Suprapubic skin (tissue), 4 donors: ENCODE results near the gene ZNF181. TPM values are rescaled to one million over a fixed set of nuclear protein-coding genes. Genes with fewer than 3 reads are reported as not detected.

ENCODE experiments used
- DNase-seq, 2 donors: peaks; one replicate each; pipeline ENCODE4 v3.0.0-alpha.2; 2019; ENCODE audit warnings: low spot score in 2 of 2
- H3K27ac ChIP-seq: fragments of 200-600 bp; sonication (generic); one replicate; pipeline ENCODE4 v1.5.1; 2019
- H3K27me3 ChIP-seq: fragments of 200-600 bp; sonication (generic); one replicate; pipeline ENCODE4 v1.5.1; 2019
- H3K36me3 ChIP-seq: fragments of 200-600 bp; sonication (generic); one replicate; pipeline ENCODE4 v1.5.1; 2019
- H3K4me1 ChIP-seq: fragments of 200-600 bp; sonication (generic); one replicate; pipeline ENCODE4 v1.5.1; 2019
- H3K4me3 ChIP-seq: fragments of 200-600 bp; sonication (generic); one replicate; pipeline ENCODE4 v1.5.1; 2019; ENCODE audit warnings: mild to moderate bottlenecking
- H3K9me3 ChIP-seq: fragments of 200-600 bp; sonication (generic); one replicate; pipeline ENCODE4 v1.5.1; 2019
- EP300 ChIP-seq: sonication (generic); formaldehyde crosslinking; IDR thresholded peaks from one replicate; pipeline ENCODE4 v1.6.1; 2017; ENCODE audit warnings: antibody characterized with exemption
- POLR2A ChIP-seq, 2 donors: fragments of 450-650 bp; IDR thresholded peaks; one replicate each; pipeline ENCODE4 v1.6.1; 2017; ENCODE audit warnings: antibody characterized with exemption in 2 of 2, mild to moderate bottlenecking in 2 of 2, moderate library complexity in 2 of 2
- POLR2AphosphoS5 ChIP-seq, 3 donors: sonication (generic); formaldehyde crosslinking; IDR thresholded peaks; one replicate each; pipeline ENCODE4 v1.6.1; 2017; ENCODE audit warnings: antibody characterized with exemption in 3 of 3
- WGBS: methylation state at CpG from one replicate; pipeline ENCODE4 v1.1.5; 2018; 5-methylcytosine and 5-hydroxymethylcytosine counted together
- total RNA-seq, 4 donors: library from RNA; depleted of rRNA; stranded (reverse); fragments of >200 nt; gene quantifications; one replicate each; pipeline ENCODE4 v1.1.0, GENCODE V29; 2016
- TF ChIP-seq, protein P1 (sequence below), 2 donors: fragments of 200-600 bp in 1 of 2; fragments of 450-650 bp in 1 of 2; sonication (generic) in 1 of 2; IDR thresholded peaks; one replicate each; pipeline ENCODE4 v1.5.1; 2016 to 2019; ENCODE audit warnings: antibody characterized with exemption in 2 of 2, mild to moderate bottlenecking in 1 of 2, moderate library complexity in 1 of 2

Gene ZNF181
- total RNA-seq, 4 donors from 2014 or later = 9.2 to 28.3 (median 18.4) TPM

DNA sequence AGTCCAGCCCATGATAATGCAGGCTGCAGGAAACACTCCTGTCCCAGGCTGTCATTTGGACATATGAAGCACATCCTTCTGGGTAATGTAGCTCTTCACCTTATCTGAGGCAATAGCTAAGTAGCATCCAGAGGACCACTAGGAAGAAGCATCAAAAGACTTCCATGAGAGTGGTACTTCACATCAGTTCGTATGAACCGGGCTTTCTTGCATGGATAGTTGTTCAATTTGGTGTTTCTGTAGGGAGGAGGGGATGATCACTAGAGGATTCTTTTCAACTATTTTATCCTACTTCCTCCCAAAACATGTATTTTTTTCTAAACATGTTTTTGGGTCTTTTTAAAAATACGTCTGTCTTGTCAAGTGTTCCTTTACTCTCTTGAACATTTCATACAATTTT lies 43.7 kb upstream of the ZNF181 start:
- no peak overlapping the region for H3K27ac ChIP-seq
- 88% methylated on average over 3 of the region's 3 CpGs for WGBS
- H3K4me3 ChIP-seq = no peak overlapping the region
- H3K9me3 ChIP-seq = peaks cover 30% of the 10 kb centered on the region
- no peaks in the 10 kb centered on the region for H3K4me1 ChIP-seq
- H3K27me3 ChIP-seq = no peaks in the 10 kb centered on the region
- H3K36me3 ChIP-seq = no peaks in the 10 kb centered on the region
- DNase-seq = no peak
- TF ChIP-seq, protein P1, sequence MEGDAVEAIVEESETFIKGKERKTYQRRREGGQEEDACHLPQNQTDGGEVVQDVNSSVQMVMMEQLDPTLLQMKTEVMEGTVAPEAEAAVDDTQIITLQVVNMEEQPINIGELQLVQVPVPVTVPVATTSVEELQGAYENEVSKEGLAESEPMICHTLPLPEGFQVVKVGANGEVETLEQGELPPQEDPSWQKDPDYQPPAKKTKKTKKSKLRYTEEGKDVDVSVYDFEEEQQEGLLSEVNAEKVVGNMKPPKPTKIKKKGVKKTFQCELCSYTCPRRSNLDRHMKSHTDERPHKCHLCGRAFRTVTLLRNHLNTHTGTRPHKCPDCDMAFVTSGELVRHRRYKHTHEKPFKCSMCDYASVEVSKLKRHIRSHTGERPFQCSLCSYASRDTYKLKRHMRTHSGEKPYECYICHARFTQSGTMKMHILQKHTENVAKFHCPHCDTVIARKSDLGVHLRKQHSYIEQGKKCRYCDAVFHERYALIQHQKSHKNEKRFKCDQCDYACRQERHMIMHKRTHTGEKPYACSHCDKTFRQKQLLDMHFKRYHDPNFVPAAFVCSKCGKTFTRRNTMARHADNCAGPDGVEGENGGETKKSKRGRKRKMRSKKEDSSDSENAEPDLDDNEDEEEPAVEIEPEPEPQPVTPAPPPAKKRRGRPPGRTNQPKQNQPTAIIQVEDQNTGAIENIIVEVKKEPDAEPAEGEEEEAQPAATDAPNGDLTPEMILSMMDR (IDR thresholded peaks at IDR 0.05) = no peak
- TF ChIP-seq EP300 (no peak), POLR2AphosphoS5 (IDR thresholded peaks at IDR 0.05) (no peak), POLR2A (IDR thresholded peaks at IDR 0.05) (no peak)

DNA sequence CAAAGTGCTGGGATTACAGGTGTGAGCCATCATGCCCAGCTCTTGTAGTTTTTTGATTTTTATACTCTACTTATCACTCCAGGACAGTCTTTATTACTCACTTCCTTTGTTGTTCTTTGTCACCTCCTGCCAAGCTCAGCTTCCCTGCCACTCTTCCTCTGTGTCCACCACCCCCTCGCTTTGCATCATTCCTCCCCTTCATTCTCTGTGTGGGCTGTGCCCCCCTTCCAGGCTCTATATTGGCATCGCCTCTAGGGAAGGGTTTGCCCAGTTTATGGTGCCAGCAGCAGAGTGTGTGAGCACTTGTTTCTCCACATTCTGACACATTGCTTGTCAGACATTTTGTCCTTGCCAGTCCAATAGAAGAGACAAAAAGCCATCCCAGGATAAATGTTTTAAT lies 41.5 kb upstream of the ZNF181 start:
- H3K4me3 ChIP-seq = no peak overlapping the region
- H3K4me1 ChIP-seq = no peaks in the 10 kb centered on the region
- no peak for DNase-seq
- peaks cover 17% of the 10 kb centered on the region for H3K9me3 ChIP-seq
- WGBS = 61% methylated on average over 2 of the region's 2 CpGs
- no peaks in the 10 kb centered on the region for H3K36me3 ChIP-seq
- no peaks in the 10 kb centered on the region for H3K27me3 ChIP-seq
- TF ChIP-seq, protein P1 (IDR thresholded peaks at IDR 0.05) = no peak
- TF ChIP-seq POLR2AphosphoS5 (IDR thresholded peaks at IDR 0.05) (no peak), EP300 (no peak), POLR2A (IDR thresholded peaks at IDR 0.05) (no peak)
- H3K27ac ChIP-seq = no peak overlapping the region

DNA sequence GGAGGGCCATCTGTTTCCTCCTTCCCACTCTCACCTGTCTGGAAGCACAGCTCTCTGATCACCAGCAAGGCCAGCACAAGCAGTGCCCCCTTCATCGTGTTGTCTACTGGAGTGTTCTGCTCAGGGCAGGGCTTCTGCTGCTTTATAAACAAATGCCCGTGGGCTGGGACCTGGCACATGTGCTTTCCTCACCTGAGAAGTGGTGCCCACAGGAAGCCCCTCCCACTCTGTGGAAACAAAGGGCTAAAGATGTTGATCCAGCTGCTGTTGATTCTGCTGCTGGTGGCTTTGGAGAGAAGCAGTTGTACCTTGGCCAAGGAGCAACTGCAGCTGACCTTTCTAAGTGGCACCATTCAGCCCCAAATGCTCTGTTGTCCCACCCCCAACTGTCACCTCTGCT lies 26.4 kb upstream of the ZNF181 start:
- Histone ChIP-seq H3K4me3 (no peak overlapping the region), H3K4me1 (no peaks in the 10 kb centered on the region), H3K27ac (no peak overlapping the region), H3K9me3 (no peaks in the 10 kb centered on the region), H3K36me3 (no peaks in the 10 kb centered on the region), H3K27me3 (no peaks in the 10 kb centered on the region)
- no peak for DNase-seq
- TF ChIP-seq POLR2AphosphoS5 (IDR thresholded peaks at IDR 0.05) = no peak
- TF ChIP-seq, protein P1 (IDR thresholded peaks at IDR 0.05) = no peak
- TF ChIP-seq EP300 = no peak
- TF ChIP-seq POLR2A (IDR thresholded peaks at IDR 0.05) = no peak
- WGBS = no CpG with 5 or more reads among the region's 2 CpGs

DNA sequence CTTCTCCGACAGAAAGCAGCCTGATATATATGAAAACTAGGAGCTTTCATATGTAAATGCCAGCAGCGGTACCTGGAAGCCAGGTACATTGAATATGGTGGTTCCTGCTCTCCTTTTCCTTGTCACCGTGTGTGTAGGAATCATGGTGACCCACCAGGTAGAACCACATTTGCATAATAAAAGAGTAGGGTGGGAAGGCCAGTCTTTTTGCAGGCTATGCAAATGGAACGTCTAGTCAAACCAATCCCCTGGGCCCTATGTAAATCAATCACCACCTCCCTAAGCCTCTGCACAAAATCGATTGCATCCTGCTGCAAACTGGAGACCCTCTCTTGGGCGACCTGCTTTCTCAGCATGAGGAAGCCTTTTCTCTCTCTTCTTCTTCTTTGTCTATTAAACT lies 22.2 kb upstream of the ZNF181 start:
- no peaks in the 10 kb centered on the region for H3K4me1 ChIP-seq
- H3K27ac ChIP-seq = no peak overlapping the region
- DNase-seq = no peak
- 67% methylated on average over 6 of the region's 6 CpGs for WGBS
- no peaks in the 10 kb centered on the region for H3K27me3 ChIP-seq
- no peak overlapping the region for H3K4me3 ChIP-seq
- no peaks in the 10 kb centered on the region for H3K9me3 ChIP-seq
- H3K36me3 ChIP-seq = no peaks in the 10 kb centered on the region
- TF ChIP-seq EP300 = no peak
- TF ChIP-seq, protein P1 (IDR thresholded peaks at IDR 0.05) = no peak
- TF ChIP-seq POLR2AphosphoS5 (IDR thresholded peaks at IDR 0.05) = no peak
- no peak for TF ChIP-seq POLR2A (IDR thresholded peaks at IDR 0.05)

DNA sequence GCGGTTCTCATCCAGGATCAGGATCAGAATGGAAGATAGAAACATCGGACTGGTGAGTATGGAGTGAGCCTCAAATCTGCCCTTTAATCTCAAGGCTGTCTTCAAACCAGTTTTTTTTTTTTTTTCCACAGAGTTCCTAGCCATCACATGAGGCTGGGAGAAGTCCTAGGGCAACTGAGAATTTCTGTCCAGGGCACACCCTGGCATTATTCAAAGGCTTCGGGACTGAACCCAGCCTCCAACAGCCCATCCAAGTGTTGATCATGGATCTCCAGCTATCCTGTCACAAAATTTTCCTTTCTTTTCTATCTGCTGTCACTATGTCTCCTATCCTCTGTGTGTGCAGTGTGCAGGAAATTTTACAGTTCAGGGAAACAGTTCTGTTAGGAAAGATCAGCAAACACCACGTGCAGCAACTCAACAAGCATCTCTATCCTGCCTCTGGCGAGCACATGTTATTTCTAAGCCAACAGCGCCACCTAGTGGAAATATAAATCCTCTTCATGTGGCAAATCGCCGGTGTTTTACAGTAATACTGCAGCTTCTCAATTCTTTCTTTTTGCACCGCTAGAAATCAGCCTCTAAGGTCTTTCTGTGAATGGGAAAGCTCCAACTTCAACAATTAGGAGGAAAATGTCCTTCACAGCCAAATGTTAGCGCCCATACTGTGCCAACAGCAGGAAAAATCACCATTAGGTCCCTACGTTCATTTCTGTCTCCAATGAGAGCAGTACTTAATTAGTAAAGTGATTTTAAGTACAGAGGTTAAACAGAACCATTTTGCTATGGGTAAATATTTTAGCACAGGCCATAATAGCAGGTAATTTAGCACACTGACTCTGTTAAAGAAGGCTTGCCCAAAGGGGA lies 21.4 kb upstream of the ZNF181 start:
- TF ChIP-seq POLR2AphosphoS5 (IDR thresholded peaks at IDR 0.05) = no peak
- TF ChIP-seq, protein P1 (IDR thresholded peaks at IDR 0.05) = peak; percentile 51 to 91
- DNase-seq = no peak
- Histone ChIP-seq H3K27ac (no peak overlapping the region), H3K4me3 (no peak overlapping the region), H3K36me3 (no peaks in the 10 kb centered on the region), H3K9me3 (no peaks in the 10 kb centered on the region), H3K27me3 (no peaks in the 10 kb centered on the region), H3K4me1 (no peaks in the 10 kb centered on the region)
- 32% methylated on average over 11 of the region's 11 CpGs for WGBS
